GM12891 (cell line): ENCODE data around the gene EHMT1.

ENCODE experiments used
- PAX5 ChIP-seq: IDR thresholded peaks from 2 replicates; pipeline ENCODE4 v1.6.1; 2011; ENCODE audit warnings: low read length, moderate library complexity, mild to moderate bottlenecking; ENCODE audit not compliant: insufficient read depth, severe bottlenecking
- POLR2A ChIP-seq: IDR thresholded peaks from 2 replicates; pipeline ENCODE4 v1.6.1; 2011; ENCODE audit warnings: low read depth, low read length, control low read depth

GRCh38 chr9:137694962-137695875 lies 76.4 kb downstream of the EHMT1 start:
- TF ChIP-seq PAX5 (no peak), POLR2A (no peak)
